ENCODE data around the gene NHERF2.

GRCh38 chr16:1976951-1977874, 49.5 kb upstream of the NHERF2 start:
- TF ChIP-seq HDGF (IDR thresholded peaks at IDR 0.05; ENCODE audit: borderline replicate concordance) = no peak
- TF ChIP-seq FOXK2 (IDR thresholded peaks at IDR 0.05) = no peak
- TF ChIP-seq FOXM1 (IDR thresholded peaks at IDR 0.05; ENCODE audit: borderline replicate concordance) = no peak
- TF ChIP-seq ZNF384 (IDR thresholded peaks at IDR 0.05) = no peak
- no peak for TF ChIP-seq ARNT (IDR thresholded peaks at IDR 0.05)
- TF ChIP-seq BHLHE40 (IDR thresholded peaks at IDR 0.05; ENCODE audit: borderline replicate concordance) = no peak
- no peak for TF ChIP-seq FOXA1 (IDR thresholded peaks at IDR 0.05)
- no peak for TF ChIP-seq SUZ12 (IDR thresholded peaks at IDR 0.05)
- no peak for TF ChIP-seq SP1 (IDR thresholded peaks at IDR 0.05)
- no peak for TF ChIP-seq TARDBP (IDR thresholded peaks at IDR 0.05)
- no peak for TF ChIP-seq L3MBTL2 (conservative IDR thresholded peaks at IDR 0.05)
